GM11168 (cell line): ENCODE measurements around the gene NEUROD2.

Source experiments
- in situ Hi-C: fragments of 300-500 bp; cut with MboI; formaldehyde crosslinking; loops from one replicate; pipeline ENCODE4 v1.12.0; 2022; ENCODE audit warnings: low sequenced_read_pairs; ENCODE audit not compliant: unreplicated experiment

The NEUROD2 gene

DNA sequence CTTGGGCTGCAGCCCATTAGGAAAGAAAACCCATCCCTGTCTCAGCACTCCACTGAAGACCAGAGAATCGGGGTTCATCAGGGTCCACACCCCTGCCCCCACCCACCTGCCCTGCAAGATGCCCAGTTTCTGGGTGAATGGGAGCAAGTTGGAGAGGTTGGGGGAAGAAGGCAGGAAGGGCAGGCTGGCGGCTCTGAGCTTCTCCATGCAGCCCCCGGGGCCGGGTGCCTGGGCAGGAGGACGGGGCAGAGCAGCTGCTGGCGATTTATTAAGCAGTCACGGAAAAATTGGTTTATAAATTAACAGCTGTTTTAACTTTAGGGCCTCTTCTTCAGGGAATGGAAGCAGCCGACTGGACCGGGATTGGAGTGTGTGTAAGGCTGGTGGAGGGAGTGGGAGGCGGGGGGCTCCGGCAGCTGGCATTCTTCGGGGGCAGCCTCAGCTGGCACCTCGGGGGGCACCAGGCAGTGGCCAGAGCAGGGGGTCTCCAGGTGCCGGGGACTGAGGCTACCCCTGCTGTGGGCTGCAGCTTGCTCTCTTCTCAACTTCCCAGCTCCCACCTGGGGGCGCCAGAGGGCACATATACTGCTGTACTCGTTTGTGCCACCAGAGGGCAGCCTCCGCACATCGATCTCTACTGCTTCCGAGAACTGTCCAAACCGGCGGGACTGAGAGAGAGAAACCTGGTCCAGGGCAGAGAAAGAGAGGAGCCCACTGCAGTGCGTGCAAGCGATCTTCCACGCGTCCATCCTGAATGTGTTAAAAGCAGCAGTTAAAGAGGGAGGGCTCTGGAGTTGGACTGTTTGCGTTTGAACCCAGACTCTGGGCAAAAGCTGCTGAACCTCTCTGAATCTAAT is 14.0 kb upstream of the NEUROD2 start:
- in situ Hi-C loops = loop anchor here (5.0 kb wide), 1 partner anchor 51 kb away; no protein-coding TSS in a partner anchor

DNA sequence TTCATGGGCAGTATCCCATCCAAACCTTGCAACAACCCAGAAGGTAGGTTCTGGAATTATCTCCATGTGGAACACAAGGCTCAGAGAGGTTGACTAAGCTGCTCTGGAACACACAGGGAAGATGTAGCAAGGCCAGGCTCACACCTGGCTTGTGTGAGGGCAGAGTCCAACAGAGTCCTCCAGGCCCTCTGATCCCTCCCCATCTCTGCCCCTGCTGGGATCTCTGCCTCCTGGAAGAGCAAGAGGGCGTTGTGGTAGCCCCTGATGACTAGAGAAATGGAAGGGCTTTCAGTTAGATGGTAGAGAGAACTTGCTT is 12.0 kb upstream of the NEUROD2 start:
- in situ Hi-C loops = loop anchor here (5.0 kb wide), 1 partner anchor 53 kb away; no protein-coding TSS in a partner anchor

DNA sequence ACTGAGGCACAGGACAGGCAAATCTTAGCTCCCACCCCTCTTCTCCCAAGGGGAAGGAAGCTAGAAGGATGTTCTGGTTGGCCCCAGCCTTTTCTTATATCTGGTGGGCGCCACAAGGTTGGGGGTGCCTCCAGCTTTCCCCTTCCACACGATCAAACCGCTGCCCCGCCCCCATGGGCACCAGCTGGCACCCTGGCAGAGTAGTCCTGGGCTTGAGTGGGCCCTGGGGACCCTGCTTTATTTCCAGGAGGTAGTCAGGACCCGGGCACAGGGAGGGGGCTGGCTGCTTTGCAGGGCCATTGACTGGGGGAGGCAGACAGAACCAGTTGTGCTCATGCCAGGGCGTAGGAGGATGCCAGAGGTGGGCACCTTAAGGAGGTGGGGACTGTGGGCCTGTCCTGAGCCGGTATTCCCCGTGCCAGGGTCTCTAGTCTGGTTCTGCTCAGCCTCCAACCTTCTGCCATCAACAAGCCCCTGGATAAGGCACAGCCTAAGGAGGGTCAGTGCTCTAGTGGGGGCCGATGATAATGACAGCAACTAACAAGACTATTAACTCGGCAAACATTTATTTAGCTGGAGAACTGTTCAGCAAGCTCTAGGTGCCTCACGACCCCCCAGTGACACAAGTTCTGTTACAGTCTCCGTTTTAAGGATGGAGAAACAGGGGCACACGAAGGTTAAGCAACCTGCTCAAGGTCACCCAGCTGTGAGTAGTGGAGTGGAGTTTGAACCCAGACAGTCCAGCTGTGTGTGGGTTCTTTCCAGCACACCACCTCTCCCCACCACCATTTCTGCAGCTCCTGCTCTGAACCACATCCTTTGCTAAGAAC is 11.5 kb upstream of the NEUROD2 start:
- in situ Hi-C loops = no loop called here

DNA sequence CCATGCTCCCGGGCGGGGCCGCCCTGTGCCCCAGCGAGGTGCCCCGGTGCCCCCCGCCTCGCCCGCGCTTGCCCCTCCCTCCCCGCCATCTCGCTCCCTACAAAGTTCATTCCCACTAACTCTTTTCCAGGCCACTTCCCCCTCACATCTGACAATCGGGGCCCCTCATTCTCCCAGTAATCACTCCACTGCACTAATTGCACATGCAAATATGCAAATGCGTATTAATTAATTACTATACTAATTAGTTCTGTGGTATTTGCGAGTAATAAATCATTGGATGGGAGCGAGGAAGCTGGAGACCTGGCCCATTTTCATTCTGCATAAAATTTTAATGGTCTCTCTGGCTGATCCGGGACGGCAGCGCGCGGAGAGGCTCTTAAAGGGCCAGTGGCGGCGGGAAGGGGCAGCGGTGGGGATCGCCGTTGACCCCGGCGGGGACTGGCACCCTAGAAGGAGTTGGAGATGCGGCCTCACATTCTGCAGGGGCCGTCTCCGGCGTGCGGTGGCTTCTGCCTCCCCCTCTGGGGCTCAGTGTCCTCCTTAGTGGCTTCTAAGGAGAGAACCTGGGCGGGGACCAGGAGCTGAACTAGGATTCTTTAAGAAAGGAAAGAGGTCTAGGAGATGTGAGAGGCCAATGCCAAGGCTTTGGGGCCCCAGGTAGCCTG is 10.7 kb upstream of the NEUROD2 start:
- in situ Hi-C loops = no loop called here

DNA sequence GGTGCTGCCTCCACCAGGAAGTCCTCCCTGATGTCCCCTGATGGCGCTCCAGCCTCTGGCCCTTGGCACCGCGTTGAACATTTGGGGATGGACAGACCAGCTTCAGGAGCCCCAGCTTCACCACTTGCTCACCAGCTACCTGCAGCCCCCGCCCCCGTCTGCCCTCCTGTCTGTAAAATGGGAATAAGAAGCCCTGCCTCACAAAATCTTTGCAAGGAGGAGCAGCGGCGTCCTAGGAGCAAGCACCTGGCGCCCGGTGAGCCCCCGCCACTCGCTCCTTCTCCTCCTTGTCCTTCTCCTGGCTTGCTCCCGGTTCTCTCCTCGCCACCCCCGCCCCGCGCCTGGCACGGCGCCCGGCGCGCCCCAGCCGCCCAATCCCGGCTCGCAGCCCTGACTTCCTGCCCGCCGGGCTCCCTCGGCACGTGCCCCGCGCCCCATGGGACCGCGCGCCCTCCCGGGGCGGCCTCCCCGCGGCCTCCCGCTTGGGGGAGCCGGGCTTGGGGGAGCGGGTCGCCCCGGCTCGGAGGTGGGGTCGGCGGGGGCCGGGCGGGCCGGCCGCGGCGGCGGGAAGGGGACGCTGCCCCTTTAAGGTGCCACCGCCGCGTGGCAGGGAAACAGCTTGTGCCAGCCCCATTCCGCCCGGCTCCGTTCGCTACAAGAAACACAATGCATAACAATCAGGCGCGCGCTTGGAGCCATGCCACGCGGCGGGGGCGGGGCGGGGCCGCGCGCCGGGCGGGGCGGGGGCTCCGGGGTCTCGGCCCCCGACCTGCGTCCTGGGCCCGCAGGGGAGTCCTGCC is 9.9 kb upstream of the NEUROD2 start:
- in situ Hi-C loops = no loop called here

DNA sequence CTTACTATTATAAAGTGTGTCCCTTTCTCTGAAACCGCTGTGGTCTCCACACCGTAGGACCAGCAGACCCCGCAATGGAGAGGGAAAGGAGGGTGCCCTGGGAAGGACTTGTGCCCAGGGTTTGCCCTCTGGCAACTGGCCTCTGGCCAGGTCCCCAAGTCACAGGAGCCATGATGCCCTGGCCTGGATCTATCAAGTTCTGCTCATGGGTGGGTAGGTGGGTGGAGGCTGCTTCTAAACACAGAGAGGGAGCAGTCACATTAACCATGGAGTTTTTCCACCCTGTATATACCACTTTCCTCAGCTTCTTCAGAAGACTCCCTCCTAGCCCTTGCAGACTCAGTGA is 9.4 kb upstream of the NEUROD2 start:
- in situ Hi-C loops = no loop called here

DNA sequence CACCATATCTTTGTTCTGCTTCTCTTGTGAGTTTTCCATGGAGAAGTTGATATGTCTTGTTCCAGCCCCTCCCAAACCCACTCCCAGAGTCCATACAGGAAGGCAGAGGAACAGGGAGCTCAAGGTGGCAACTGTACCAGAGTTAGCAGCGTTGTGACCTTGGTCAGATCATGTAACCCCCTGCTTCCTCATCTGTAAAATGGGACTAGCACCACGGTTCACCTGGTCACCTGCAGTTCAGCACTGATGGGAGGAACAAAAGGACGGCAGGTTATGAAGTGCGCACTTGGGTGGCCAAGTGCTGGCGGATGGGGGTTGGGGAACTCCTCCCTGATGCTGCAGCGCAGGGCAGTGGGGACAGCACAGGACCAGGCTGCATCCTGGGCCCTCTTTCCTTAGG is 7.7 kb upstream of the NEUROD2 start:
- in situ Hi-C loops = no loop called here

DNA sequence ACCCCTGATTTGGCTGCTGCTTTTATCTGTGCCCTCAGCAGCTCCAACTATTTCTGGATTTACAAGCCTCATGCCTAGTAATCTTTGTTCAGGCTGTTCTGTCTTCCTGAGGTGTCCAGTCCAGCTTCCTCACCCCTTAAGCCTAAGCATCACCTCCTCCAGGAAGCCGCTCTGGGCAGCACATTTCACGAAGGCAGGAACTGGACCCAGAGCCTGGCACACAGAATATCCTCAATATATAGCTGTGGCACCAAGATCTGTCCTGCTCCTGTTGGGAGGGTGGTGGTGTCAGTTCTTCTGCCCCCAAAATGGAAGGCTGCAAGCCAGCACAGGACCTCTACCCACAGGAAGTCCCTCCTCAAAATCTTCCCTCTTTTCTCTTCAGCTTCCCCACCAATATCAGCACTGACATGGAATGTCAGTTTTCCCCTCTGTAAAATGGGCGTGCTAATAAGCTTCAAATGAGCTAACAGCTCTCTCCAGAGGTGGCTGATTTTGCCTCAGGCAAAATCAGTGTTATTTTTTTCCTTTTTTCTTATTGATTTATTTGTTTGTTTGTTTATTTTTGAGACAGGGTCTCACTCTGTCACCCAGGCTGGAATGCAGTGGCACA is 6.9 kb upstream of the NEUROD2 start:
- in situ Hi-C loops = no loop called here

DNA sequence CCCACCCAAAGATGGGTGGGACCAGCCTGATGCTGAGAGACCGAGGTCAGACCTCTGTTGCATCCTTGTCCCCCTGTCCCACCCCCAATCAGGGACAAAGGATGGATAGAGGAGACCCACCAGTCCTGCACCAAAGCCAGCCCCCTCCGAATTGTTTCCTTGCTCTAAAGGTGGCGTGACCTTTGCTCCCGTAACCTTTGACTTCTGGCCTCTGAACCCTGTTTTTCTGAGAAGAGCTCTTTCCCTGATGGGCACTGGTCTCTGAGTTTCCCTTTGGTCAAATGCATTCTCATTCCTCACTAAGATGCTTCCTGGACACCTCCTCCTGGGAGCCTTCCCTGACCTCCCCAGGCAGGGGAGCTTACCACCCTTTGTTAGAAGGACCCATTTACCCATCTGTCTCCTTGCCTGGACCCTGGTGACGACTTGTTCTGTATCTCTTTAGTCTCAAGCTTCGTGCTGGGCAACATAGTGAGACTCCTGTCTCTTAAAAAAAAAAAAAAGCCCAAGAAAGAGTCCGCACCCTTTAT is 5.3 kb upstream of the NEUROD2 start:
- in situ Hi-C loops = no loop called here

DNA sequence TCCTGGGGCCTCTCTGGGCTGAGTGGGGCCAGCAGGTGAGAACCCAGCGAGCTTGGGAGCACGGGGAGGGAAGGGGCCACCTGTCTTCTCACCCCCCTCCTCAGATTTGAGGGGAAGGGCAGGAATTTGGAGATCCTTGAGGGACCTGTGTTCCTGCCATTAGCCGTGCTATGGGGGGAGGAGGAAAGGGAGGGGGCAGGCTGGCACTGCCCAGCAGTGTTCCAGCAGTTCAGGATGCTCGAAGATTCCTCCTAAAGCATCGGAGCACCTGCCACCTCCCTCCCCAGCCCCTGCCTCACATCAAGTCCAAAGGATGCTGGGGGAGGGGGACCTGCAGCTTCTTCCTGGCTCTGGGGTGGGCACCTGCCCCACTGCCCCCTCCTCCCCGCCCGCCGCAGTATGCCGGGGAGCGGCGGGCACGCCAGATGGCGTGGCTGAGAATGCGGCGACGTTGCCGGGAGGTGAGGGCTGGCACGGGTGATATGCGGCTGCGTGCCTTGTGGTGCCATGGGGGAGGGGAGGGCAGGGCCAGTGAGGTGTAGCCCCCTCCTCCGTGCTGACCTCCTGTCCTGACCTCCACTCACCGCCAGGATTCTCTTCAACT is 4.7 kb upstream of the NEUROD2 start:
- in situ Hi-C loops = no loop called here

DNA sequence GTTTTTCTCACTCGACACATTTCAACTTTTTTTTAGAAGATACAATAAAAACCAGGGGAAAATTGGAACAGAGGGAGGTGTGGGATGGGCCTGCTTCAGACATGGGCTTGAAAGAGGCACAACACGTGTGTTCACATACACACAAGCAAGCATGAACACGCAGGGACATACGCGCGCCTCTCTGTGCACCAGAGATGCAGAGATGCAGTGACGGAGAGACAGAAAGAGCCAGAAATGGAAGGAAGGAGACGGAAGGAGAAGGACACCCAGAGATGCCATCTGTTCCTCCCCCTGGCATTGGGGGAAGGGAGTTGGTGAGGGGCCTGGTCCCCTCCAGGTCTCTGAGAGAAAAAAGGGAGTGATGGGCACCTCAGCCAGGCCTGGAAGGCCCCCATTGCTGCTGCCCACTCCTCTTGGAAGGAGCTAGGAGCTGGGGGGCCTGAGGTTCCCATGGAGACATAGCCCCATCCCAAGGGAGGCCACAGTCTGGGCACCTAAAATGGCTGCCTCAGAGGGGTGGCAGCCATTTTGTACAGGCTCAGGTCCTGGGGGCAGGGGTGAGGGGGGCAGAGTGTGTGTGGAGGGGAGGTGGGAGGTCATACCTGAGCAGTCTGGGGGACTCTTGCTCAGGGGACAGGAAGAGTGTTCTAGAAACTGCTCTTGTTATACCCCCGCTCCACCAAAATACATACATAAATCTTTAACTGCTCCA is 3.8 kb upstream of the NEUROD2 start:
- in situ Hi-C loops = no loop called here

DNA sequence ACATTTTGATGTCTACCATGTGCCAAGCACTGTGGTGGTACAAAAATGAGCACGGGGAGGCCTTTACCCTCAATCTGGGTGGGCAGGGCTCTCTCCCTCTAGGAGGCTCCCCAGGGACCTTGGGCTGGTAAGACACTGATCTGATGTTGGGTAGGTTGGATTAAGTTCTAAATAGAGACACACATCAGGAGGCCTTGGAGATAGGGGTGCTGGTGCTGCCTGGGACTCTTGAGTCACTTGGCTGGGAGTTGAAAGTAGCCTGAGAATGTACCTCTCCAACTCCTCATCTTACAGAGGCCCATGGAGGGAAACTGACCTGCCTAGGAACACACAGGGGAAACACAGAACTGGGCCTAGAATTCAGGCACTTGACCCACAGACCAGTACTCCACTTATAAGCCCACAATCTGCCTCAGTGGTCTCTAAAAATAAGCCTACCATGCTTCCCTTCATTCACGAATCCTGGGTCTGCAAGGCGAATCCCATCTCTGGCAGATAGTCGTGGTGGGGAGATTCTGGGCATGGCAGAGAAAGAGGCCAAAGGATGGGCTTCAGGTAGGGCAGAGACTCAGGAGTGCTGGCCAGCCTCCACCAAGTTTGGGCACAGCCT is 1.8 kb upstream of the NEUROD2 start:
- in situ Hi-C loops = no loop called here

DNA sequence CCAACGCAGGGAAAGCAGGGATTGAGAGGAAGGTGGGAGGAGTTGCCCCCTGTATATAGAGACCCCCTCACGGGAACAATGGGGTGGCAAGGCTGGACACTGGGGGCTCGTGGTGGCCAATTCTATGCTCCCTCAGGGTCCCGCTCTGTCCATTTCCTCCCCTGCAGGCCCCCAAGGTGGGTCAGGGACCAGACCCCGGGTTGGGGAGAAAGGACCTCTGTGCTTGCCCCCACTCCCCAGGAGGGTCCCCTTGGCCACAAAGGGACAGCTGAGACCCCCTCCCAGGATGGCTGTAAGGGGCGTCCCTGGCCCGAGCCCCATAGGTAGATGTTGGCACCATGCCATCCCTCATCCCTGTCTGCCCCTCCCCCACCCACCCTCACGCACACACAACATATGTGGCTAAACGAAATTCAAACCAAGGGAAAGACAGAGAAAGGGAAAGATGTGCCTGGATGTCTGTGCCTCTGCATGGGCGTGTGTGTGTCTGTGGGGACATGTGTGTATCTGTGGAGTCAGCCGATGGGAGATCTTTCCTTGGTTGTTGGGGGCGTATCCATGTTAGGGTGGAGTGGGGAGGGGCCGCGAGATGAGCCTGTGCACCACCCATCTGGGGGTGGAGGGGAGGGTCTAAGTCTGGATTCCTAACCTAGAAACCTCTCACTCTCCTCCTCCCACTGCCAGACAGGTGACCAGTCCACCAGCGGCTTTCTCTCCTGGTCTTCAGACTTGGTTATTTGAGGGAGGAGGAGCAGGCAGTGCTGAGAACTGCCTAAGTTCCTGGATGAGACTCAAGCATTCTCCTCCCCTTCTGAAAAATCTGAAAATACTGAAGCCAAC is 642 bp upstream of the NEUROD2 start:
- in situ Hi-C loops = no loop called here

DNA sequence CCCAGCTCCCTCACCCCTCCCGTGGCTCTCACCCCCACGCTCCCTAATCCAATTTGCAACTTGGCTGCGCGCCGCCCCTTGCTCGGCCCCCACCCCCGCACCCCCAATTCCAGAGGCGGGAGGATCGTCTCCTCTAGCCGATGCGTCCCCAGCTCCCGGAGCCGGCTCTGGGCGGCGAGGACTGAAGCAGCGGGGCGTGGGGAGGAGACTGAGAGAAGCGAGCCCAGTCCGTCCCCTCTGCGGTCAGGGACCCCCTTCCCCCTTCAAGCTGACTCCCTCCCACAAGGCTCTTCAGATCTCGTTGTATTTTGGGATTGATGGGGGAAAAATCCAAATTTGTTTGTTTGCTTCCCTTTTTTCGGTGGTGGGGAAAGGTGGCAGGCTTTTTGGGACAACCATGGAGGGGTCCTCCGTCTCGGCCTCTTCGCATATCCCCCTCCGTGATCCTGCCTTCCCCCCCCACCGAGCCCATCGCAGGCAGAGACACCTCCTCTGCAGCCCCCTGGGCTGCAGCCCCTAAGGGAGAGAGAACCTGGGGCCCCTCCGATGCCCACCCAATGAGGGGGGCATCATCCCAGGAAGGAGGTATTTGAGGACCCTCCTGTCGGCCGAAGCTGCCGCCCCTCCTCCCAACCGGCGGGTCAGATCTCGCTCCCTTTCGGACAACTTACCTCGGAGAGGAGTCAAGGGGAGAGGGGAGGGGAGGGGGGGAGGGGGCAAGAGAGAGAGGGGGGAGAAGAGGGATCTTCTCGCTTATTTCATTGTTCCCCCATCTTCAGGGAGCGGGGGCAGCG is 466 bp downstream of the NEUROD2 start:
- in situ Hi-C loops = no loop called here

DNA sequence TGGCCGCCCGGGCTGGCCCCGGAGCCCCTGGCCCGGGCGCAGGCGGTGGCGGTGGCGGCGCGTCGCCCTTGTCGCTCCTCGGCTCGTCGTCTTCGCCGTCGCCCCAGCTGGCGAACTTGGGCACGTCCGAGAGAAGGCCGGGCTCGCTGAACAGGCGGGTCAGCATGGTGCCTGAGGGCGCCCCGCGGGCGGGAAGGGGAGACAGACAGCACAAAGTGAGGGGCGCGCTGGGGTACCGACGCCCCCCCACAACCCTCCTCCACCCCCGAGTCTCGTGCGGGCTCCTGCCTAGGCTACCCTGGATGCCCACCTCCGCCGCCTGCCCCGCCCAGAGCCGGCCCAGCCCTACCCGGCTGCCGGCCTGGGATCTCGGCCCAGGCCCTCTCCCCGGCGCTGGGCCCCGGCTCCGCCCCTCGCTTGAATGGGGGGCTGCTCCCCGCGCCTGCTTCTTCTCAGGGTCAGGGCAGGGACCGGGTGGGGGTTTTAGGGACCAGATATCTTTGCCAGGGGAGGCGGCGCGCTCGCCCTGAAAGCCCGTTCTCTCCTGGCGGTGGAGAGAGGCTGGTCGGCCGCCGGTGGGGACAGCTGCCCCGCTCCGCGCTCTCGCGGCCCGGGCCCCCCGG is 1.2 kb downstream of the NEUROD2 start:
- in situ Hi-C loops = no loop called here
